Stimulated activated CD4-positive, alpha-beta T cell treated with anti-CD3 and anti-CD28 coated beads, Interleukin-4, amount 100 ng/mL, for 4 hours (primary cell): ENCODE results near the gene TNNI2.

ENCODE experiments used
- DNase-seq, 2 experiments: peaks; one replicate each; pipeline ENCODE4 v3.0.0-alpha.2; 2020

Gene TNNI2

GRCh38 chr11:1822648-1823375 is 16.0 kb upstream of the TNNI2 start:
- no peak for DNase-seq

- no peak for DNase-seq
Measured at GRCh38 chr11:1823376-1824220, 15.2 kb upstream of the TNNI2 start.

GRCh38 chr11:1824221-1825038 is 14.4 kb upstream of the TNNI2 start:
- no peak for DNase-seq

GRCh38 chr11:1825039-1825740 is 13.6 kb upstream of the TNNI2 start:
- DNase-seq: no peak

GRCh38 chr11:1825785-1826451 is 12.9 kb upstream of the TNNI2 start:
- DNase-seq: no peak

- no peak for DNase-seq
Measured at GRCh38 chr11:1826552-1827094, 12.2 kb upstream of the TNNI2 start.

GRCh38 chr11:1827095-1827813 is 11.5 kb upstream of the TNNI2 start:
- DNase-seq: no peak

GRCh38 chr11:1827931-1828330 is 10.8 kb upstream of the TNNI2 start:
- DNase-seq: no peak

GRCh38 chr11:1828542-1828941 is 10.2 kb upstream of the TNNI2 start:
- DNase-seq: no peak

GRCh38 chr11:1829039-1829820 is 9.6 kb upstream of the TNNI2 start:
- DNase-seq: no peak

GRCh38 chr11:1830004-1830321 is 8.8 kb upstream of the TNNI2 start:
- DNase-seq: no peak

- no peak for DNase-seq
Measured at GRCh38 chr11:1830322-1831223, 8.2 kb upstream of the TNNI2 start.

- no peak for DNase-seq
Measured at GRCh38 chr11:1831338-1832210, 7.2 kb upstream of the TNNI2 start.

GRCh38 chr11:1832211-1832919 is 6.4 kb upstream of the TNNI2 start:
- peak; percentile 40 to 74 for DNase-seq

- no peak for DNase-seq
Measured at GRCh38 chr11:1832920-1833295, 5.9 kb upstream of the TNNI2 start.

- no peak for DNase-seq
Measured at GRCh38 chr11:1834062-1834610, 4.6 kb upstream of the TNNI2 start.
